H9 (cell line): ENCODE measurements around the gene PACSIN2. TPM values are rescaled to one million over a fixed set of nuclear protein-coding genes. Genes with fewer than 3 reads are reported as not detected.

Source experiments
- DNase-seq: peaks from one replicate; pipeline ENCODE4 v3.0.0-alpha.2; 2017
- H2AFZ ChIP-seq: one replicate; pipeline ENCODE4 v1.6.1; 2013; ENCODE audit warnings: mild to moderate bottlenecking, low read length, control low read depth, moderate library complexity
- H2AK5ac ChIP-seq: 2 replicates; pipeline ENCODE4 v1.6.1; 2013; ENCODE audit warnings: low read length, control low read depth, mixed read lengths; ENCODE audit not compliant: insufficient read length
- H2BK120ac ChIP-seq: one replicate; pipeline ENCODE4 v1.6.1; 2013; ENCODE audit warnings: low read depth, mild to moderate bottlenecking, low read length, control low read depth, inconsistent platforms; ENCODE audit not compliant: poor library complexity, severe bottlenecking
- H2BK12ac ChIP-seq: 2 replicates; pipeline ENCODE4 v1.6.1; 2013; ENCODE audit warnings: low read length, control low read depth, mixed read lengths, low read depth; ENCODE audit not compliant: insufficient read length
- H2BK15ac ChIP-seq: 2 replicates; pipeline ENCODE4 v1.6.1; 2013; ENCODE audit warnings: low read depth, low read length, control low read depth
- H2BK20ac ChIP-seq: one replicate; pipeline ENCODE4 v1.6.1; 2013; ENCODE audit warnings: low read depth, mild to moderate bottlenecking, low read length, control low read depth, inconsistent platforms; ENCODE audit not compliant: poor library complexity, severe bottlenecking
- H2BK5ac ChIP-seq: 2 replicates; pipeline ENCODE4 v1.6.1; 2013; ENCODE audit warnings: low read length, control low read depth, mixed read lengths; ENCODE audit not compliant: insufficient read length
- H3K14ac ChIP-seq: 2 replicates; pipeline ENCODE4 v1.6.1; 2013; ENCODE audit warnings: low read length, control low read depth; ENCODE audit not compliant: insufficient read depth
- H3K18ac ChIP-seq: 2 replicates; pipeline ENCODE4 v1.6.1; 2013; ENCODE audit warnings: low read depth, mild to moderate bottlenecking, mixed read lengths, low read length, control low read depth; ENCODE audit not compliant: insufficient read length
- H3K23ac ChIP-seq: 2 replicates; pipeline ENCODE4 v1.6.1; 2013; ENCODE audit warnings: low read length, control low read depth, mixed read lengths, low read depth; ENCODE audit not compliant: insufficient read length
- H3K23me2 ChIP-seq: 2 replicates; pipeline ENCODE4 v1.6.1; 2013; ENCODE audit warnings: low read depth, mild to moderate bottlenecking, mixed read lengths, low read length, control low read depth; ENCODE audit not compliant: insufficient read length, poor library complexity, severe bottlenecking
- H3K27ac ChIP-seq: 2 replicates; pipeline ENCODE4 v1.5.1; 2013; ENCODE audit warnings: low read length, control low read depth, mixed read lengths, low read depth; ENCODE audit not compliant: insufficient read length
- H3K27me3 ChIP-seq: 2 replicates; pipeline ENCODE4 v1.6.1; 2013; ENCODE audit warnings: low read length, control low read depth, inconsistent platforms; ENCODE audit not compliant: insufficient read depth
- H3K4ac ChIP-seq: 2 replicates; pipeline ENCODE4 v1.6.1; 2013; ENCODE audit warnings: low read depth, mild to moderate bottlenecking, control low read depth, inconsistent platforms, low read length, moderate library complexity
- H3K4me1 ChIP-seq: 2 replicates; pipeline ENCODE4 v1.6.1; 2013; ENCODE audit warnings: low read length, control low read depth, inconsistent platforms; ENCODE audit not compliant: insufficient read depth
- H3K4me2 ChIP-seq: 2 replicates; pipeline ENCODE4 v1.6.1; 2013; ENCODE audit warnings: low read length, control low read depth, mixed read lengths; ENCODE audit not compliant: insufficient read length, insufficient read depth
- H3K56ac ChIP-seq: 2 replicates; pipeline ENCODE4 v1.6.1; 2013; ENCODE audit warnings: low read depth, mild to moderate bottlenecking, mixed read lengths, low read length, control low read depth; ENCODE audit not compliant: insufficient read length
- H3K79me1 ChIP-seq: 2 replicates; pipeline ENCODE4 v1.6.1; 2013; ENCODE audit warnings: low read depth, mild to moderate bottlenecking, moderate library complexity, low read length, control low read depth, inconsistent platforms; ENCODE audit not compliant: insufficient read depth, poor library complexity, severe bottlenecking
- H3K79me2 ChIP-seq: 2 replicates; pipeline ENCODE4 v1.6.1; 2013; ENCODE audit warnings: low read length, control low read depth, inconsistent platforms; ENCODE audit not compliant: insufficient read depth
- H3K9ac ChIP-seq: 2 replicates; pipeline ENCODE4 v1.6.1; 2013; ENCODE audit warnings: low read length, control low read depth, mixed read lengths; ENCODE audit not compliant: insufficient read length; ENCODE audit errors: extremely low read depth
- H3K9me3 ChIP-seq: one replicate; pipeline ENCODE4 v1.6.1; 2013; ENCODE audit warnings: low read depth, low read length, inconsistent platforms; ENCODE audit not compliant: control insufficient read depth
- H3T11ph ChIP-seq: one replicate; pipeline ENCODE4 v1.6.1; 2013; ENCODE audit warnings: mild to moderate bottlenecking, low read length, control low read depth, inconsistent platforms
- H4K20me1 ChIP-seq: one replicate; pipeline ENCODE4 v1.6.1; 2013; ENCODE audit not compliant: control insufficient read depth, insufficient read length, insufficient read depth
- H4K5ac ChIP-seq: 2 replicates; pipeline ENCODE4 v1.6.1; 2013; ENCODE audit warnings: low read depth, mild to moderate bottlenecking, mixed read lengths, low read length, control low read depth; ENCODE audit not compliant: insufficient read length
- H4K8ac ChIP-seq: replicated peaks from 2 replicates; pipeline ENCODE4 v1.6.1; 2013; ENCODE audit warnings: low read length, control low read depth, mixed read lengths, low read depth; ENCODE audit not compliant: insufficient read length
- H4K91ac ChIP-seq: 2 replicates; pipeline ENCODE4 v1.6.1; 2013; ENCODE audit warnings: low read depth, mild to moderate bottlenecking, moderate library complexity, mixed read lengths, low read length, control low read depth; ENCODE audit not compliant: insufficient read length
- H3K27ac Mint-ChIP-seq, 3 experiments: 2 replicates in 2 of 3; 3 replicates in 1 of 3; pipeline ENCODE4 v1.8.0; 2020 to 2021; ENCODE audit warnings: mixed read lengths in 3 of 3, mild to moderate bottlenecking in 1 of 3, moderate library complexity in 1 of 3
- H3K27me3 Mint-ChIP-seq: 2 replicates; pipeline ENCODE4 v1.8.0; 2021; ENCODE audit warnings: low read depth, mild to moderate bottlenecking, moderate library complexity, mixed read lengths
- H3K36me3 Mint-ChIP-seq, 3 experiments: 2 replicates in 2 of 3; 3 replicates in 1 of 3; pipeline ENCODE4 v1.8.0; 2020 to 2021; ENCODE audit warnings: low read depth in 3 of 3, mixed read lengths in 3 of 3; ENCODE audit not compliant: insufficient read depth in 1 of 3
- H3K4me1 Mint-ChIP-seq, 2 experiments: 2 replicates each; pipeline ENCODE4 v1.8.0; 2020; ENCODE audit warnings: mixed read lengths in 2 of 2
- H3K4me3 Mint-ChIP-seq, 2 experiments: 2 replicates in 1 of 2; 3 replicates in 1 of 2; pipeline ENCODE4 v1.8.0; 2020 to 2021; ENCODE audit warnings: mild to moderate bottlenecking in 2 of 2, mixed read lengths in 2 of 2, moderate library complexity in 1 of 2
- H3K9me3 Mint-ChIP-seq, 2 experiments: 2 replicates in 1 of 2; 3 replicates in 1 of 2; pipeline ENCODE4 v1.8.0; 2020; ENCODE audit warnings: mild to moderate bottlenecking in 2 of 2, mixed read lengths in 2 of 2, moderate library complexity in 1 of 2
- CTCF ChIP-seq: fragments of 200-600 bp; sonication (generic); conservative IDR thresholded peaks from 3 replicates; pipeline ENCODE4 v1.8.0; 2021; ENCODE audit warnings: antibody characterized with exemption, mild to moderate bottlenecking
- WGBS: extraction: QIAGEN DNeasy Blood & Tissue Kit; methylation state at CpG from one replicate; pipeline ENCODE4 v1.1.7; 2013; ENCODE audit warnings: missing lambda C conversion rate, low lambda C conversion rate, mixed read lengths; ENCODE audit not compliant: insufficient read length; ENCODE audit errors: extremely low coverage; 5-methylcytosine and 5-hydroxymethylcytosine counted together
- total RNA-seq: library from RNA; stranded (reverse); gene quantifications from 2 replicates; pipeline ENCODE4 v1.2.1, GENCODE V29; 2021

Gene PACSIN2
- total RNA-seq, 1 experiment from 2014 or later = 62.3 TPM

GRCh38 chr22:42842658-42843370 is 172.1 kb downstream of the PACSIN2 start:
- no peaks in the 10 kb centered on the region for H3K4me1 ChIP-seq
- no peak overlapping the region for H3K9ac ChIP-seq
- H3T11ph ChIP-seq = no peak overlapping the region
- H3K79me2 ChIP-seq = no peaks in the 10 kb centered on the region
- no peak overlapping the region for H2AFZ ChIP-seq
- no peak overlapping the region for H3K4me2 ChIP-seq
- no peaks in the 10 kb centered on the region for H3K9me3 ChIP-seq
- H4K8ac ChIP-seq = no peak overlapping the region
- H4K20me1 ChIP-seq = no peaks in the 10 kb centered on the region
- no peaks in the 10 kb centered on the region for H3K79me1 ChIP-seq
- no peak overlapping the region for H3K14ac ChIP-seq
- H3K23ac ChIP-seq = no peak overlapping the region
- H2BK12ac ChIP-seq = no peak overlapping the region
- H3K27me3 Mint-ChIP-seq = no peaks in the 10 kb centered on the region
- H4K5ac ChIP-seq = no peak overlapping the region
- H3K4me1 Mint-ChIP-seq = no peaks in the 10 kb centered on the region
- H3K4ac ChIP-seq = no peak overlapping the region
- no peak overlapping the region for H3K18ac ChIP-seq
- H2AK5ac ChIP-seq = no peak overlapping the region
- no peak for DNase-seq
- no peaks in the 10 kb centered on the region for H3K27me3 ChIP-seq
- TF ChIP-seq CTCF = no peak
- H3K4me3 Mint-ChIP-seq = no peak overlapping the region
- no peak overlapping the region for H2BK20ac ChIP-seq
- no peak overlapping the region for H3K27ac ChIP-seq
- no peaks in the 10 kb centered on the region; a peak in 1 of 5 replicates for H3K9me3 Mint-ChIP-seq
- H2BK5ac ChIP-seq = no peak overlapping the region
- peaks cover 3 to 18% (median 10%) of the 10 kb centered on the region in 3 experiments; a peak in 6 of 7 replicates for H3K36me3 Mint-ChIP-seq
- no peak overlapping the region for H4K91ac ChIP-seq
- no peak overlapping the region for H2BK15ac ChIP-seq
- no peak overlapping the region for H3K27ac Mint-ChIP-seq
- H3K23me2 ChIP-seq = no peaks in the 10 kb centered on the region
- no CpG with 5 or more reads among the region's 14 CpGs for WGBS
- no peak overlapping the region for H2BK120ac ChIP-seq
- no peak overlapping the region for H3K56ac ChIP-seq
